ENCODE measurements around the gene ZRANB3. TPM values are rescaled to one million over a fixed set of nuclear protein-coding genes. Genes with fewer than 3 reads are reported as not detected.

The ZRANB3 gene
- total and polyA plus RNA-seq, 8 donors: 0.87 to 16.3 (median 2.6) TPM

DNA sequence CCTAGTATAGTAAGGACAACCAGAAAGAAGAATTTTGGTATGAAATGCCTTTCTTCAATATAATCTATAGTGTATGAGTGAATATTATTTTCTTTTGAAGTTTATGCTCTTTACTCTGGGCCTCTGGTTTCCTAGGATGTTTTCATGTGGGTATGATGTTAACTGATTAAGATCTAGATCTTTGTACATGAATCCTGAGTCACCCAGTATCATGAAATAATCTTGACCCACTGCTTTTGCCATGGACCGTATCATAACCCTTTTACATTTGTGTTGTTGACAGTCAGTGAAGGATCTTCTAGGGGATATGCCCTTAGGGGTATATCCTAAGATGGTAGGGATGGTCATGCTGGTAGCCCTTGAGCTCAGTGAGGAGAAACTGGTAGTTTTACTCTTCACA, 378.7 kb downstream of the ZRANB3 start:
- Histone ChIP-seq H3K27me3 (no peaks in the 10 kb centered on the region), H3K4me1 (peaks cover 0 to 12% (median 0%) of the 10 kb centered on the region in 4 donors), H3K36me3 (peaks cover 27 to 73% (median 70%) of the 10 kb centered on the region in 4 donors), H3K4me3 (no peak overlapping the region), H3K9me3 (no peaks in the 10 kb centered on the region), H3K27ac (no peak overlapping the region)
- TF ChIP-seq POLR2A (IDR thresholded peaks at IDR 0.05) (no peak), POLR2AphosphoS5 (IDR thresholded peaks at IDR 0.05) (no peak), CTCF (IDR thresholded peaks at IDR 0.05) (no peak), EP300 (IDR thresholded peaks at IDR 0.05) (no peak)
- WGBS, 5 donors: 76 to 83% (median 83%) methylated on average over 1 of the region's 1 CpG
- no peak for DNase-seq
- intact Hi-C loops (cut with DNase I; ENCODE audit: low total_unique reads): no loop called here

DNA sequence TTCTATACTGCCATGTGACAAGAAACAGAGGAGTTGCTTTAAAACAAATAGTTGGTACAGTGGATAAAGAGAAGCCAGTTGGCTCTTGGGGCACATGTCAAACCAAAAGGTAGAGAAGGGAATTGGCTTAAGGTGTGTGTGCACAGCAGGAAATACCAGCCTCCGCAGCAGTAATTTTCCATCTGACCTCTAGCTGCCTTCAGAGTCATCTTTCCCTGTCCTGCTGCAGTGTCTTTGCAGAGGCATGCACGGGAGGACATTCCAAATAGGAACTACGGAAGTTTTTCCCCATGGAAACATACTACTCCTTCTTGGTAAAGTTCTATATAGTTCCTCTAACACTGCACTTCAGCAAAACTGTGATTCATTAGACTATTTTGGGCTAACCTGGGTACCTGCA, 379.4 kb downstream of the ZRANB3 start:
- H3K27me3 ChIP-seq: no peaks in the 10 kb centered on the region
- H3K36me3 ChIP-seq: peaks cover 27 to 67% (median 62%) of the 10 kb centered on the region in 4 donors
- TF ChIP-seq POLR2AphosphoS5 (IDR thresholded peaks at IDR 0.05): no peak
- no peak for TF ChIP-seq CTCF (IDR thresholded peaks at IDR 0.05)
- no peak for TF ChIP-seq POLR2A (IDR thresholded peaks at IDR 0.05)
- TF ChIP-seq EP300 (IDR thresholded peaks at IDR 0.05): no peak
- intact Hi-C loops (cut with DNase I; ENCODE audit: low total_unique reads): no loop called here
- no peak overlapping the region for H3K4me3 ChIP-seq
- H3K4me1 ChIP-seq: peaks cover 0 to 12% (median 0%) of the 10 kb centered on the region in 4 donors
- DNase-seq: no peak
- WGBS, 5 donors: 72 to 91% (median 84%) methylated on average over 3 of the region's 3 CpGs
- no peak overlapping the region for H3K27ac ChIP-seq
- H3K9me3 ChIP-seq: no peaks in the 10 kb centered on the region

GRCh38 chr2:135150725-135151124, 380.3 kb downstream of the ZRANB3 start:
- intact Hi-C loops (cut with DNase I; ENCODE audit: low total_unique reads): no loop called here
- no peak for TF ChIP-seq POLR2AphosphoS5 (IDR thresholded peaks at IDR 0.05)
- no peak for TF ChIP-seq CTCF (IDR thresholded peaks at IDR 0.05)
- no peak for TF ChIP-seq POLR2A (IDR thresholded peaks at IDR 0.05)
- TF ChIP-seq EP300 (IDR thresholded peaks at IDR 0.05): no peak
- Histone ChIP-seq H3K9me3 (no peaks in the 10 kb centered on the region), H3K27ac (no peak overlapping the region), H3K27me3 (no peaks in the 10 kb centered on the region), H3K4me3 (no peak overlapping the region), H3K36me3 (peaks cover 27 to 62% (median 56%) of the 10 kb centered on the region in 4 donors), H3K4me1 (peaks cover 0 to 12% (median 0%) of the 10 kb centered on the region in 4 donors)
- peak in 1 of 2 donors; percentile 10 for DNase-seq
- 84 to 94% (median 85%) methylated on average over 1 of the region's 1 CpG for WGBS, 5 donors

DNA sequence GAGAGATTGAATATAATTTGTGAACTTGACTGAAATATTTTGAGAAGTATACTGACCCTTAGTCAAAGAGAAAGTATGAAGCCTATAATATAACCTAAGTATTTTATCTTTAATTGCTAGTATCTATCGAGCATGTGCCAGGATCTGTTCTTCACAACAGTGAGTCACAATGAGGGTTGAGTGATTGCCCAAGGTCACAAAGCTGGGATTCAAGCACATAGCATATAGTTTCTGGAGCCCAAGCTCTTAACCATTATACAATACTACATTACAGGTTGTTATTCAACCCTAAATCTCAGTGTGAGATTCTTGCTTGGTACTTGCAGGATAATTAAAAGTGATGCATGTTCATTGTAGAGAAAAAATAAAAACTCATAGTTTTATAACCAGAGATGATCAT, 381.8 kb downstream of the ZRANB3 start:
- TF ChIP-seq EP300 (IDR thresholded peaks at IDR 0.05) (no peak), POLR2A (IDR thresholded peaks at IDR 0.05) (no peak), POLR2AphosphoS5 (IDR thresholded peaks at IDR 0.05) (no peak), CTCF (IDR thresholded peaks at IDR 0.05) (no peak)
- no peak overlapping the region for H3K4me3 ChIP-seq
- peaks cover 22 to 51% (median 45%) of the 10 kb centered on the region in 4 donors for H3K36me3 ChIP-seq
- H3K27ac ChIP-seq: no peak overlapping the region
- H3K4me1 ChIP-seq: peaks cover 0 to 12% (median 0%) of the 10 kb centered on the region in 4 donors
- WGBS, 5 donors: 66 to 88% (median 77%) methylated on average over 1 of the region's 1 CpG
- no peak for DNase-seq
- H3K27me3 ChIP-seq: no peaks in the 10 kb centered on the region
- intact Hi-C loops (cut with DNase I; ENCODE audit: low total_unique reads): no loop called here
- no peaks in the 10 kb centered on the region for H3K9me3 ChIP-seq
